Smooth muscle cell of the brain vasculature (primary cell): Measurements from ENCODE around the gene ZNRF3.

Source experiments
- DNase-seq: peaks from one replicate; pipeline ENCODE4 v3.0.0-alpha.2; 2012; ENCODE audit warnings: low read depth, low spot score

Gene ZNRF3

GRCh38 chr22:29009148-29009547 lies 125.8 kb downstream of the ZNRF3 start:
- DNase-seq: no peak

- no peak for DNase-seq
Measured at GRCh38 chr22:29011240-29012100, 128.1 kb downstream of the ZNRF3 start.

GRCh38 chr22:29012101-29012433 lies 128.7 kb downstream of the ZNRF3 start:
- no peak for DNase-seq

- no peak for DNase-seq
Measured at GRCh38 chr22:29012952-29013351, 129.6 kb downstream of the ZNRF3 start.

GRCh38 chr22:29014293-29014692 lies 130.9 kb downstream of the ZNRF3 start:
- no peak for DNase-seq

- no peak for DNase-seq
Measured at GRCh38 chr22:29014773-29015172, 131.4 kb downstream of the ZNRF3 start.

- DNase-seq: no peak
Measured at GRCh38 chr22:29016067-29016938, 132.9 kb downstream of the ZNRF3 start.

GRCh38 chr22:29018293-29019189 lies 135.2 kb downstream of the ZNRF3 start:
- DNase-seq: no peak

GRCh38 chr22:29022101-29022817 lies 138.9 kb downstream of the ZNRF3 start:
- no peak for DNase-seq

GRCh38 chr22:29023172-29023796 lies 139.9 kb downstream of the ZNRF3 start:
- DNase-seq: no peak

GRCh38 chr22:29026579-29026978 lies 143.2 kb downstream of the ZNRF3 start:
- no peak for DNase-seq

- no peak for DNase-seq
Measured at GRCh38 chr22:29028468-29028867, 145.1 kb downstream of the ZNRF3 start.

- no peak for DNase-seq
Measured at GRCh38 chr22:29029202-29030000, 146.0 kb downstream of the ZNRF3 start.

- no peak for DNase-seq
Measured at GRCh38 chr22:29030016-29030617, 146.7 kb downstream of the ZNRF3 start.

- peak; percentile 80 for DNase-seq
Measured at GRCh38 chr22:29030618-29031226, 147.3 kb downstream of the ZNRF3 start.

- peak; percentile 95 for DNase-seq
Measured at GRCh38 chr22:29031227-29032011, 148.0 kb downstream of the ZNRF3 start.

- no peak for DNase-seq
Measured at GRCh38 chr22:29032014-29032475, 148.7 kb downstream of the ZNRF3 start.

GRCh38 chr22:29032584-29032983 lies 149.2 kb downstream of the ZNRF3 start:
- DNase-seq: no peak
